T-helper 2 cell treated with Interferon-gamma antibody and Interleukin-4, amounts not matched to agents 5 μg/mL and 100 μg/mL, for 36 hours (primary cell): Measurements from ENCODE around the gene AFF2.

Source experiments
- DNase-seq: peaks from one replicate; pipeline ENCODE4 v3.0.0; 2021; ENCODE audit warnings: low spot score
- H3K27ac Mint-ChIP-seq: one replicate; pipeline ENCODE4 v1.8.0; 2021; ENCODE audit warnings: mild to moderate bottlenecking, mixed read lengths
- H3K27me3 Mint-ChIP-seq: one replicate; pipeline ENCODE4 v1.8.0; 2021; ENCODE audit warnings: low read depth, mixed read lengths
- H3K36me3 Mint-ChIP-seq: one replicate; pipeline ENCODE4 v1.8.0; 2021; ENCODE audit warnings: low read depth, mixed read lengths
- H3K4me1 Mint-ChIP-seq: one replicate; pipeline ENCODE4 v1.8.0; 2021; ENCODE audit warnings: low read depth, mixed read lengths
- H3K4me3 Mint-ChIP-seq: one replicate; pipeline ENCODE4 v1.8.0; 2022; ENCODE audit warnings: mild to moderate bottlenecking, moderate library complexity, mixed read lengths
- H3K9me3 Mint-ChIP-seq: one replicate; pipeline ENCODE4 v1.8.0; 2021; ENCODE audit warnings: mixed read lengths

The AFF2 gene

GRCh38 chrX:148715361-148715760 is 214.9 kb downstream of the AFF2 start:
- no peaks in the 10 kb centered on the region for H3K9me3 Mint-ChIP-seq
- no peaks in the 10 kb centered on the region for H3K27me3 Mint-ChIP-seq
- H3K4me3 Mint-ChIP-seq = no peak overlapping the region
- H3K36me3 Mint-ChIP-seq = no peaks in the 10 kb centered on the region
- no peak overlapping the region for H3K27ac Mint-ChIP-seq
- H3K4me1 Mint-ChIP-seq = no peaks in the 10 kb centered on the region
- DNase-seq = no peak

GRCh38 chrX:148722966-148723365 is 222.5 kb downstream of the AFF2 start:
- Mint-ChIP-seq H3K27me3 (no peaks in the 10 kb centered on the region), H3K9me3 (no peaks in the 10 kb centered on the region)

GRCh38 chrX:148723551-148723950 is 223.1 kb downstream of the AFF2 start:
- DNase-seq = no peak
- H3K27ac Mint-ChIP-seq = no peak overlapping the region
- no peaks in the 10 kb centered on the region for H3K9me3 Mint-ChIP-seq
- H3K27me3 Mint-ChIP-seq = no peaks in the 10 kb centered on the region
- H3K36me3 Mint-ChIP-seq = no peaks in the 10 kb centered on the region
- no peaks in the 10 kb centered on the region for H3K4me1 Mint-ChIP-seq
- H3K4me3 Mint-ChIP-seq = no peak overlapping the region

More at GRCh38 chrX:148722966-148723365, 222.5 kb downstream of the AFF2 start:
- H3K27ac Mint-ChIP-seq = no peak overlapping the region
- no peak overlapping the region for H3K4me3 Mint-ChIP-seq
- no peak for DNase-seq
- H3K4me1 Mint-ChIP-seq = no peaks in the 10 kb centered on the region
- no peaks in the 10 kb centered on the region for H3K36me3 Mint-ChIP-seq

GRCh38 chrX:148728901-148729300 is 228.5 kb downstream of the AFF2 start:
- Mint-ChIP-seq H3K9me3 (no peaks in the 10 kb centered on the region), H3K4me3 (no peak overlapping the region), H3K4me1 (no peaks in the 10 kb centered on the region), H3K36me3 (no peaks in the 10 kb centered on the region), H3K27me3 (no peaks in the 10 kb centered on the region), H3K27ac (no peak overlapping the region)
- no peak for DNase-seq

GRCh38 chrX:148732743-148733142 is 232.3 kb downstream of the AFF2 start:
- Mint-ChIP-seq H3K36me3 (no peaks in the 10 kb centered on the region), H3K4me3 (no peak overlapping the region), H3K27me3 (no peaks in the 10 kb centered on the region), H3K9me3 (no peaks in the 10 kb centered on the region), H3K4me1 (no peaks in the 10 kb centered on the region), H3K27ac (no peak overlapping the region)
- DNase-seq = no peak

GRCh38 chrX:148741441-148741840 is 241.0 kb downstream of the AFF2 start:
- Mint-ChIP-seq H3K27ac (no peak overlapping the region), H3K27me3 (no peaks in the 10 kb centered on the region), H3K4me3 (no peak overlapping the region), H3K9me3 (peaks cover 7% of the 10 kb centered on the region), H3K4me1 (peaks cover 5% of the 10 kb centered on the region), H3K36me3 (no peaks in the 10 kb centered on the region)
- no peak for DNase-seq

GRCh38 chrX:148755111-148755510 is 254.7 kb downstream of the AFF2 start:
- Mint-ChIP-seq H3K4me3 (no peak overlapping the region), H3K4me1 (no peaks in the 10 kb centered on the region), H3K36me3 (no peaks in the 10 kb centered on the region), H3K9me3 (no peaks in the 10 kb centered on the region), H3K27me3 (no peaks in the 10 kb centered on the region), H3K27ac (no peak overlapping the region)
- DNase-seq = no peak

- peaks cover 3% of the 10 kb centered on the region for H3K9me3 Mint-ChIP-seq
- no peaks in the 10 kb centered on the region for H3K36me3 Mint-ChIP-seq
- H3K4me1 Mint-ChIP-seq = no peaks in the 10 kb centered on the region
- H3K27me3 Mint-ChIP-seq = no peaks in the 10 kb centered on the region
- no peak overlapping the region for H3K27ac Mint-ChIP-seq
- no peak for DNase-seq
- H3K4me3 Mint-ChIP-seq = no peak overlapping the region
These were observed 263.5 kb downstream of the AFF2 start for GRCh38 chrX:148763896-148764295.

- no peak overlapping the region for H3K4me3 Mint-ChIP-seq
- H3K9me3 Mint-ChIP-seq = peaks cover 3% of the 10 kb centered on the region
- H3K27ac Mint-ChIP-seq = no peak overlapping the region
- H3K36me3 Mint-ChIP-seq = no peaks in the 10 kb centered on the region
- no peak for DNase-seq
- no peaks in the 10 kb centered on the region for H3K27me3 Mint-ChIP-seq
- H3K4me1 Mint-ChIP-seq = no peaks in the 10 kb centered on the region
These were observed 267.9 kb downstream of the AFF2 start for GRCh38 chrX:148768296-148768695.

- Mint-ChIP-seq H3K27ac (no peak overlapping the region), H3K9me3 (peaks cover 3% of the 10 kb centered on the region), H3K36me3 (no peaks in the 10 kb centered on the region)
These were observed 271.0 kb downstream of the AFF2 start for GRCh38 chrX:148771440-148771839.

GRCh38 chrX:148774276-148774675 is 273.9 kb downstream of the AFF2 start:
- Mint-ChIP-seq H3K4me3 (no peak overlapping the region), H3K27me3 (no peaks in the 10 kb centered on the region), H3K9me3 (peaks cover 9% of the 10 kb centered on the region), H3K4me1 (no peaks in the 10 kb centered on the region), H3K27ac (no peak overlapping the region), H3K36me3 (no peaks in the 10 kb centered on the region)
- no peak for DNase-seq

More at GRCh38 chrX:148771440-148771839, 271.0 kb downstream of the AFF2 start:
- no peak for DNase-seq
- Mint-ChIP-seq H3K4me1 (no peaks in the 10 kb centered on the region), H3K27me3 (no peaks in the 10 kb centered on the region), H3K4me3 (no peak overlapping the region)

- Mint-ChIP-seq H3K4me1 (no peaks in the 10 kb centered on the region), H3K36me3 (no peaks in the 10 kb centered on the region), H3K9me3 (peaks cover under 1% of the 10 kb centered on the region), H3K27ac (no peak overlapping the region), H3K27me3 (no peaks in the 10 kb centered on the region), H3K4me3 (no peak overlapping the region)
- no peak for DNase-seq
These were observed 283.7 kb downstream of the AFF2 start for GRCh38 chrX:148784137-148784536.

- Mint-ChIP-seq H3K4me3 (no peak overlapping the region), H3K9me3 (no peaks in the 10 kb centered on the region), H3K27ac (no peak overlapping the region), H3K27me3 (no peaks in the 10 kb centered on the region), H3K4me1 (no peaks in the 10 kb centered on the region), H3K36me3 (no peaks in the 10 kb centered on the region)
- DNase-seq = no peak
These were observed 284.4 kb downstream of the AFF2 start for GRCh38 chrX:148784856-148785255.

GRCh38 chrX:148785256-148785655 is 284.8 kb downstream of the AFF2 start:
- H3K27ac Mint-ChIP-seq = no peak overlapping the region
- no peaks in the 10 kb centered on the region for H3K27me3 Mint-ChIP-seq
- H3K4me1 Mint-ChIP-seq = no peaks in the 10 kb centered on the region
- no peak for DNase-seq
- no peaks in the 10 kb centered on the region for H3K36me3 Mint-ChIP-seq
- H3K9me3 Mint-ChIP-seq = no peaks in the 10 kb centered on the region
- no peak overlapping the region for H3K4me3 Mint-ChIP-seq

- Mint-ChIP-seq H3K36me3 (no peaks in the 10 kb centered on the region), H3K4me3 (no peak overlapping the region), H3K27me3 (no peaks in the 10 kb centered on the region), H3K27ac (no peak overlapping the region), H3K4me1 (no peaks in the 10 kb centered on the region), H3K9me3 (no peaks in the 10 kb centered on the region)
- DNase-seq = no peak
These were observed 288.0 kb downstream of the AFF2 start for GRCh38 chrX:148788449-148788848.
